Measurements from ENCODE around the gene KCNJ5.
A peak's percentile ranks its signal among the peaks of the same experiment; 100 is the strongest.

The KCNJ5 gene

GRCh38 chr11:128920666-128921065, 29.5 kb downstream of the KCNJ5 start:
- no peak for TF ChIP-seq CREB1 (IDR thresholded peaks at IDR 0.05; ENCODE audit: low read depth)
- TF ChIP-seq TEAD4 (IDR thresholded peaks at IDR 0.05): no peak
- TF ChIP-seq YY1 (IDR thresholded peaks at IDR 0.05; ENCODE audit: low read depth): no peak
- no peak for TF ChIP-seq FOXM1 (IDR thresholded peaks at IDR 0.05; ENCODE audit: borderline replicate concordance, low read depth)
- TF ChIP-seq NFIC (IDR thresholded peaks at IDR 0.05): no peak
- TF ChIP-seq, protein P1, sequence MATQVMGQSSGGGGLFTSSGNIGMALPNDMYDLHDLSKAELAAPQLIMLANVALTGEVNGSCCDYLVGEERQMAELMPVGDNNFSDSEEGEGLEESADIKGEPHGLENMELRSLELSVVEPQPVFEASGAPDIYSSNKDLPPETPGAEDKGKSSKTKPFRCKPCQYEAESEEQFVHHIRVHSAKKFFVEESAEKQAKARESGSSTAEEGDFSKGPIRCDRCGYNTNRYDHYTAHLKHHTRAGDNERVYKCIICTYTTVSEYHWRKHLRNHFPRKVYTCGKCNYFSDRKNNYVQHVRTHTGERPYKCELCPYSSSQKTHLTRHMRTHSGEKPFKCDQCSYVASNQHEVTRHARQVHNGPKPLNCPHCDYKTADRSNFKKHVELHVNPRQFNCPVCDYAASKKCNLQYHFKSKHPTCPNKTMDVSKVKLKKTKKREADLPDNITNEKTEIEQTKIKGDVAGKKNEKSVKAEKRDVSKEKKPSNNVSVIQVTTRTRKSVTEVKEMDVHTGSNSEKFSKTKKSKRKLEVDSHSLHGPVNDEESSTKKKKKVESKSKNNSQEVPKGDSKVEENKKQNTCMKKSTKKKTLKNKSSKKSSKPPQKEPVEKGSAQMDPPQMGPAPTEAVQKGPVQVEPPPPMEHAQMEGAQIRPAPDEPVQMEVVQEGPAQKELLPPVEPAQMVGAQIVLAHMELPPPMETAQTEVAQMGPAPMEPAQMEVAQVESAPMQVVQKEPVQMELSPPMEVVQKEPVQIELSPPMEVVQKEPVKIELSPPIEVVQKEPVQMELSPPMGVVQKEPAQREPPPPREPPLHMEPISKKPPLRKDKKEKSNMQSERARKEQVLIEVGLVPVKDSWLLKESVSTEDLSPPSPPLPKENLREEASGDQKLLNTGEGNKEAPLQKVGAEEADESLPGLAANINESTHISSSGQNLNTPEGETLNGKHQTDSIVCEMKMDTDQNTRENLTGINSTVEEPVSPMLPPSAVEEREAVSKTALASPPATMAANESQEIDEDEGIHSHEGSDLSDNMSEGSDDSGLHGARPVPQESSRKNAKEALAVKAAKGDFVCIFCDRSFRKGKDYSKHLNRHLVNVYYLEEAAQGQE (IDR thresholded peaks at IDR 0.05; ENCODE audit: low read depth): no peak
- TF ChIP-seq, protein P2, sequence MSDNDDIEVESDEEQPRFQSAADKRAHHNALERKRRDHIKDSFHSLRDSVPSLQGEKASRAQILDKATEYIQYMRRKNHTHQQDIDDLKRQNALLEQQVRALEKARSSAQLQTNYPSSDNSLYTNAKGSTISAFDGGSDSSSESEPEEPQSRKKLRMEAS (IDR thresholded peaks at IDR 0.05): no peak
- TF ChIP-seq CEBPB (IDR thresholded peaks at IDR 0.05): no peak
- TF ChIP-seq ZBTB7A (IDR thresholded peaks at IDR 0.05; ENCODE audit: low read depth): no peak
- no peak for TF ChIP-seq USF1 (IDR thresholded peaks at IDR 0.05)
- no peak for TF ChIP-seq EGR1 (IDR thresholded peaks at IDR 0.05)
- no peak for TF ChIP-seq RAD21 (IDR thresholded peaks at IDR 0.05; ENCODE audit: low read depth)
- TF ChIP-seq EP300 (IDR thresholded peaks at IDR 0.05; ENCODE audit: borderline replicate concordance): no peak
- no peak for TF ChIP-seq TAF1 (IDR thresholded peaks at IDR 0.05; ENCODE audit: low read depth)

GRCh38 chr11:128921793-128922192, 30.6 kb downstream of the KCNJ5 start:
- TF ChIP-seq CEBPB (IDR thresholded peaks at IDR 0.05): no peak
- no peak for TF ChIP-seq NFIC (IDR thresholded peaks at IDR 0.05)
- no peak for TF ChIP-seq EP300 (IDR thresholded peaks at IDR 0.05; ENCODE audit: borderline replicate concordance)
- no peak for TF ChIP-seq TCF12 (IDR thresholded peaks at IDR 0.05; ENCODE audit: low read depth)
- TF ChIP-seq USF1 (IDR thresholded peaks at IDR 0.05): no peak
- TF ChIP-seq TEAD4 (IDR thresholded peaks at IDR 0.05): no peak
- TF ChIP-seq TAF1 (IDR thresholded peaks at IDR 0.05; ENCODE audit: low read depth): no peak
- no peak for TF ChIP-seq YY1 (IDR thresholded peaks at IDR 0.05; ENCODE audit: low read depth)
- TF ChIP-seq EGR1 (IDR thresholded peaks at IDR 0.05): no peak
- no peak for TF ChIP-seq CREB1 (IDR thresholded peaks at IDR 0.05; ENCODE audit: low read depth)
- no peak for TF ChIP-seq RAD21 (IDR thresholded peaks at IDR 0.05; ENCODE audit: low read depth)

GRCh38 chr11:128924104-128924503, 32.9 kb downstream of the KCNJ5 start:
- TF ChIP-seq EP300 (IDR thresholded peaks at IDR 0.05; ENCODE audit: borderline replicate concordance): peak; percentile 68
- peak; percentile 41 for TF ChIP-seq TEAD4 (IDR thresholded peaks at IDR 0.05)
- TF ChIP-seq FOXM1 (IDR thresholded peaks at IDR 0.05; ENCODE audit: borderline replicate concordance, low read depth): no peak
- TF ChIP-seq NFIC (IDR thresholded peaks at IDR 0.05): no peak
- TF ChIP-seq, protein P2 (IDR thresholded peaks at IDR 0.05): peak; percentile 37; the same call in 1 of the 2 replicates

GRCh38 chr11:128924510-128925249, 33.5 kb downstream of the KCNJ5 start:
- TF ChIP-seq USF1 (IDR thresholded peaks at IDR 0.05) (no peak), CEBPB (IDR thresholded peaks at IDR 0.05) (no peak), EP300 (IDR thresholded peaks at IDR 0.05; ENCODE audit: borderline replicate concordance) (peak; percentile 98), YY1 (IDR thresholded peaks at IDR 0.05; ENCODE audit: low read depth) (peak; percentile 46; the same call in 1 of the 2 replicates), EGR1 (IDR thresholded peaks at IDR 0.05) (peak; percentile 88; the same call in 1 of the 2 replicates), CREB1 (IDR thresholded peaks at IDR 0.05; ENCODE audit: low read depth) (no peak), NFIC (IDR thresholded peaks at IDR 0.05) (peak; percentile 96), TCF12 (IDR thresholded peaks at IDR 0.05; ENCODE audit: low read depth) (peak; percentile 99), RAD21 (IDR thresholded peaks at IDR 0.05; ENCODE audit: low read depth) (no peak; the same call in 1 of the 2 replicates), ZBTB7A (IDR thresholded peaks at IDR 0.05; ENCODE audit: low read depth) (peak; percentile 79), TEAD4 (IDR thresholded peaks at IDR 0.05) (peak; percentile 79), FOXM1 (IDR thresholded peaks at IDR 0.05; ENCODE audit: borderline replicate concordance, low read depth) (peak; percentile 96), TAF1 (IDR thresholded peaks at IDR 0.05; ENCODE audit: low read depth) (no peak; the same call in none of the 2 replicates)
- TF ChIP-seq, protein P1 (IDR thresholded peaks at IDR 0.05; ENCODE audit: low read depth): no peak; the same call in 1 of the 2 replicates
- TF ChIP-seq, protein P2 (IDR thresholded peaks at IDR 0.05): peak; percentile 53

- no peak for TF ChIP-seq EP300 (IDR thresholded peaks at IDR 0.05; ENCODE audit: borderline replicate concordance)
- TF ChIP-seq YY1 (IDR thresholded peaks at IDR 0.05; ENCODE audit: low read depth): no peak
- no peak for TF ChIP-seq ZBTB7A (IDR thresholded peaks at IDR 0.05; ENCODE audit: low read depth)
- TF ChIP-seq CEBPB (IDR thresholded peaks at IDR 0.05): no peak
- TF ChIP-seq TCF12 (IDR thresholded peaks at IDR 0.05; ENCODE audit: low read depth): no peak
- TF ChIP-seq FOXM1 (IDR thresholded peaks at IDR 0.05; ENCODE audit: borderline replicate concordance, low read depth): no peak
Measured at GRCh38 chr11:128925250-128925600, 34.1 kb downstream of the KCNJ5 start.
